GM19193 (cell line): ENCODE results near the gene TNIP2.

ENCODE experiments used
- POLR2A ChIP-seq: IDR thresholded peaks from 4 replicates; pipeline ENCODE4 v1.6.1; 2011; ENCODE audit not compliant: insufficient read depth, insufficient read length; ENCODE audit errors: extremely low read depth

Gene TNIP2

DNA sequence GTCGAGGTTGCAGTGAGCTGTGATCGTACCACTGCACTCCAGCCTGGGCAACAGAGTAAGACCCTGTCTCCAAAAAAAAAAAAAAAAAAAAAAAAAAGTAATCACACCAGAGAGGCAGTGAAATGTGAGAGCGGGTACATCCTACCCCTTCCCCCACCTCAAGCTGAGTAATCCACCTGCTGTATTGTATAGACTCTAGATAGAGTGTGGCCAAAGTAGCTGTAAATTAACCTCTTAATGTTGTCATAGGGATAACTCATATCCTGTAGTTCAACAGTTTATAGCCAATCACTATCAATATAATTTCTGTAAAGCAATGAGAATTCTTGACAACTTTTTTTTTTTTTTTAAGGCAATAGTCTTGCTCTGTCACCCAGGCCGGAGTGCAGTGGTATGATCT lies 30.8 kb downstream of the TNIP2 start:
- TF ChIP-seq POLR2A, result no peak

- TF ChIP-seq POLR2A, result no peak
Measured at GRCh38 chr4:2723751-2724150, 32.4 kb downstream of the TNIP2 start.

GRCh38 chr4:2722033-2722432 lies 34.1 kb downstream of the TNIP2 start:
- no peak for TF ChIP-seq POLR2A

DNA sequence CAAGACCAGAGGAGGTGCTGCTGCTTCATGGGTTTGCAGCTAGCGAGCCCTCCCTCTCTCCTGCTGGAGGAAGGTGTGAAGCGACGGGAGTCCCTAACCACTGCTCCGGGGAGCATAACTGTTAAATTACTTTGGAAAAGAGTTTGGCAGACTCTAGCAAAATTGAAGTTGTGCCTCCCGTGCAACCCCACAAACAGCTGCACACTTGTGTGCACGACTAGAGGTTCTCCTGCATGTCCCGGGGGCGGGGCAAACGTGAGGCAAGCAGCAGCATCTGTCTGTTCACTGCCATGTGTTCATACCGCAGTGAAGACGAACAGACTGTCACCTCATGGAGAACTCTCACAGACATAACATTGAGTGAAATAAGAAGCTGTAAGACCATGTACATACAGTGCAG lies 34.5 kb downstream of the TNIP2 start:
- TF ChIP-seq POLR2A, result no peak

GRCh38 chr4:2716236-2716635 lies 39.9 kb downstream of the TNIP2 start:
- TF ChIP-seq POLR2A, result no peak

DNA sequence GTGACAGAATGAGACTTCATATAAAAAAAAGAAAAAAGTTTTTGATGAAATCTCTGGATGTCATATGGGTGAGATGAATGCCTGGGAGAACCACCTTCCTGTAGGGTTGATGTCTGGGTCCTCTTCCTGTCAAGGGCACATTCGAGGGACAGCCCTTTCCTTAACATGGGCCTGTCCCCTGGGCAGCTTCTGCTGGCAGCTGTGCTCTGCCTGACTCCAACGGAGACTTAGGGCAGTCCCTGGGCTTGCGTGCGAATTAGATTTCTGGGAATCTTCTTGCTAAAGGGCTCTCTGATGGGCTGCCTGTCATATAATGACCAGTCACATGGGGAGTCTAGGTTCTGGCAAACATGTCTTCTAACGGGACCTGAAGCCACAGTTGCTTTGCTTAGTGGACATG lies 40.7 kb downstream of the TNIP2 start:
- TF ChIP-seq POLR2A, result no peak

GRCh38 chr4:2714918-2715317 lies 41.2 kb downstream of the TNIP2 start:
- TF ChIP-seq POLR2A, result no peak

- TF ChIP-seq POLR2A, result no peak
Measured at GRCh38 chr4:2714061-2714770, 41.9 kb downstream of the TNIP2 start.

DNA sequence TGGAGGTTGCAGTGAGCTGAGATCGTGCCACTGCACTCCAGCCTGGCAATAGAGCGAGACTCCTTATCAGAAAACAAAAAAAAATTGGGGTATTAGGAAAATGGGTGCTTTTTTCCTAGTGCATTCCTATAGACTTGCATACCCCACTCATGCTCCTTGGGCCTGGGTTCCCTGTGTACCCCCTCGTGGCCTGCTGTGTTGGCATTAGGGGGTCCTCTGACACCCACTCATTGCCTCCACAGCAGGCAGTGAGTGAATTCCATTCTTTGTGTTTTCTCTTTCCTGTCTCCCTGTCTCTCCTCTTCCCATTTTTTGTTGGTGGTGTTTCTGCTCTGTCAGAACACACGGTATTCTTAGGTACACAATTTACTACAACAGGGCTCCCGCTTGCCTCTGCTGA lies 42.8 kb downstream of the TNIP2 start:
- no peak for TF ChIP-seq POLR2A

DNA sequence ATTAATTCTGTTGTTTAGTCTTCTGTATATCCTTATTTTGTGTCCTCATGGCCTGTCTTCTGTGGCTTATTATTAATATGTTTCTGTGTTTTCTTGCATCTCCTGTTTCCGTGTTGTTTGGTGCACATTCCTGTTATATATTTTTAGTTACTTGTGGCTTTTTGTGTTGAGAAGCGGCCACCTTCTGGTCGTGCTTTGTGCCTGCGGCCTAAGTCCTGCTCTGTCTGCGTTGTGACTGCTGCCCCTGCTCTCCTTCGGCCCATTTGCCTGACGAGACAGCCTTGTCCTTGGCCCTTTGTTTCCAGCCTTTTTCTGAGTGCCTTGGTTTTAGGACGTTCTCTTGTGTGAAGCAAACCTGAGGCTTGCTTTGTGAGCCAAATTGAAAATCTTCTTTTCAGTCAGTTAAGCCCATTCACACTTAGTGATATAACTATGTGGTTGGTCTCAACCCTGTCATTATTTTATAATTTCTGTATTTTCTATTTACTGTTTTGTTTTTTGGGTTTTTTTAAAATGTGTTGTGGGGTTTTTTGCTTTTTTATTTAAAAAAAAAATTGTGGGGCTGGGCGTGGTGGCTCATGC lies 43.8 kb downstream of the TNIP2 start:
- no peak for TF ChIP-seq POLR2A

DNA sequence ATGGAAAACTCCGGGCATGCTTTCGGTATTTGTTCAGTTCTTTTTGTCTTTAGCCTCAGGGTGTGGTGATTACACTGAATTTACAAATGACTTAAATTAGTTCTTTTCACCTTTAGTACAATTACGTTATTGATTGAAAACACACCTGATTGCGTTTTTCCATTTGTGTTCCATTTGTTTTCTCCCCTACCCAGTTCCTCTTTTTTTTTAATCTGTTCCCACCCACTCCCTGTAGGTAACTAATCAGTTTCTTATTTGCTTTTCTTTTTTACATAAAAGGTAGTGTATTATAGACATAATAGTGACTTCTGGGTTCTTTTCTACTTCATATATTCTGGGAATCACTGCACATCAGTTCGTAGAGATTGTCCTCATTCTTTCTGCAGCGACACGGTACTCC lies 53.4 kb downstream of the TNIP2 start:
- TF ChIP-seq POLR2A, result no peak

GRCh38 chr4:2702361-2702760 lies 53.8 kb downstream of the TNIP2 start:
- no peak for TF ChIP-seq POLR2A

DNA sequence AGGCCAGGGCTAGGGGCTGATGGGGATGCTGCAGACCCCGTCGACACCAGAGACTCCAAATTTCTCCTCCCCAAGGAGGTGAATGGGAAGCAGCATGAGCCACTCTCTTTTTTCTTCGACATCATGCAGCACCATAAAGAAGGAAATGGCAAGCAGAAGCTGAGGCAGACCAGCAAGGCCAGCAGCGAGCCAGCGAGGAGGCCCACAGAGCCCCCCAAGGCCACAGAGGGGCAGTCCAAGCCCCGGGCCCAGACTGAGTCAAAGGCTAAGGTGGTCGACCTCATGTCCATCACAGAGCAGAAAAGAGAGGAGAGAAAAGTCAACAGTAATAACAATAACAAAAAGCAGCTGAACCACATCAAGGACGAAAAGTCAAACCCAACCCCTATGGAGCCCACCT lies 56.1 kb downstream of the TNIP2 start:
- no peak for TF ChIP-seq POLR2A

- TF ChIP-seq POLR2A, result no peak
Measured at GRCh38 chr4:2699534-2699933, 56.6 kb downstream of the TNIP2 start.

DNA sequence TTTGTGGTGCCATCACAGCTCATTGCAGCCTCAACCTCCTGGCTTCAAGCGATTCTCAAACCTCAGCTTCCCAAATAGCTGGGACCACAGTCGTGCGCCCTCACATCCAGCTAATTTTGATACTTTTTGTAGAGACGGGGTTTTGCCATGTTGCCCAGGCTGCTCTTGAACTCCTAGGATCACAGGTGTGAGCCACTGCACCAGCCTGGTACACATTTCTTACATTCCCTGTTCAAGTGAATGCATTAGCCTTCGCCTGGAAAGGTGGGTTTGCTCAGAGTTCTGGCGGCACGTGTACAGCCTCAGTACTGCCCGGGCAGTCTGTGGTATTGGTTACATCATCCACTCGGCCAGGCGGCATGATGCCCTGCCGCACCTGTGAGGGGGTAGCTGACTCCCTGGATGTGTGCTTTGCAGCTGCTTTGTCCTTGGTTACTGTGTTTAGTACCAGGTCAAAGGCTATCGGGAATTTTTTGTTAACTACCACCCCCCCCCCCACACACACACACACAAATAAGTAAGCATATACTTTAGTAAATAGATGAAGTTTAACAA lies 57.1 kb downstream of the TNIP2 start:
- no peak for TF ChIP-seq POLR2A

GRCh38 chr4:2698504-2698903 lies 57.6 kb downstream of the TNIP2 start:
- no peak for TF ChIP-seq POLR2A
